ENCODE measurements around the gene SALL3. TPM values are rescaled to one million over a fixed set of nuclear protein-coding genes. Genes with fewer than 3 reads are reported as not detected.

Gene SALL3
- total RNA-seq, 1 donor from 2014 or later = 7.7 TPM

DNA sequence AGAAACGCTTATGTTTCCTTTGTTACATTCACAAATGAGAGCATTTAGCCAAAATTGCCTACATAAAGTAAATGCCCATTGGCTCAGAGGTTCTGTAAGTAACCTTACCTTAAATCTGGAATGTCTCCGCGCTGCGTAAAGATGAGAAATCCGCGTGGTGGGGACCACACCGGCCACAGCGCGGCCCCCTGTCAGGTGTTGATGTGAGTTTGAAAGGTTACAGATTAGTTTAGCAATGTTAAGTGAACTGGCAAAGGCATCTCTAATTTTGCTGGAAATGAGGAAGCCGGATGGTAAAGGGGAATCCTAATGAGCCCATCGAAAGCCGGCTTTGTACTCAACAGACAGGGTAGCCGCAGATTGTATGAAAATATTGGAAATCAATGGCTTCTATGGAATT is 11.8 kb downstream of the SALL3 start:
- Mint-ChIP-seq H3K27me3 (ENCODE audit: low read depth, unreplicated experiment) (no peaks in the 10 kb centered on the region), H3K36me3 (ENCODE audit: low read depth, unreplicated experiment) (no peaks in the 10 kb centered on the region), H3K4me3 (ENCODE audit: unreplicated experiment) (peak overlapping the region; percentile 83), H3K9me3 (ENCODE audit: unreplicated experiment) (no peaks in the 10 kb centered on the region), H3K27ac (ENCODE audit: unreplicated experiment) (peak overlapping the region; percentile 13), H3K4me1 (ENCODE audit: low read depth, unreplicated experiment) (peaks cover 12% of the 10 kb centered on the region)
- Histone ChIP-seq H3K9ac (ENCODE audit: low read length) (no peak overlapping the region), H3K27ac (ENCODE audit: low read depth, low read length) (no peak overlapping the region), H3K4me3 (ENCODE audit: insufficient read depth, low read depth, low read length) (no peak overlapping the region), H3K4me1 (ENCODE audit: insufficient read depth, low read length) (peaks cover under 1% of the 10 kb centered on the region), H3K4me2 (ENCODE audit: low read length) (no peak overlapping the region), H3K79me2 (ENCODE audit: insufficient read depth, low read length) (peaks cover 11% of the 10 kb centered on the region), H3K27me3 (ENCODE audit: insufficient read depth, low read length) (peaks cover 2% of the 10 kb centered on the region), H3K9me3 (ENCODE audit: insufficient read depth, low read depth, low read length) (no peaks in the 10 kb centered on the region), H2AFZ (ENCODE audit: low read depth, low read length) (no peak overlapping the region), H3K36me3 (ENCODE audit: insufficient read depth, low read length) (no peaks in the 10 kb centered on the region), H4K20me1 (ENCODE audit: insufficient read depth, low read length) (no peaks in the 10 kb centered on the region)
- DNase-seq (ENCODE audit: low read depth) (no peak), FAIRE-seq (no peak)
- TF ChIP-seq EZH2 (IDR thresholded peaks at IDR 0.05; ENCODE audit: insufficient read depth, low read length) (no peak), CTCF (IDR thresholded peaks at IDR 0.05; ENCODE audit: insufficient read depth, low read depth, low read length) (no peak)

- Histone ChIP-seq H3K27me3 (ENCODE audit: insufficient read depth, low read length) (peaks cover 2% of the 10 kb centered on the region), H4K20me1 (ENCODE audit: insufficient read depth, low read length) (no peaks in the 10 kb centered on the region), H3K9me3 (ENCODE audit: insufficient read depth, low read depth, low read length) (no peaks in the 10 kb centered on the region), H3K36me3 (ENCODE audit: insufficient read depth, low read length) (no peaks in the 10 kb centered on the region), H3K79me2 (ENCODE audit: insufficient read depth, low read length) (peaks cover 10% of the 10 kb centered on the region), H3K9ac (ENCODE audit: low read length) (no peak overlapping the region), H3K4me2 (ENCODE audit: low read length) (no peak overlapping the region), H3K4me1 (ENCODE audit: insufficient read depth, low read length) (no peaks in the 10 kb centered on the region), H3K27ac (ENCODE audit: low read depth, low read length) (no peak overlapping the region), H2AFZ (ENCODE audit: low read depth, low read length) (no peak overlapping the region), H3K4me3 (ENCODE audit: insufficient read depth, low read depth, low read length) (no peak overlapping the region)
- FAIRE-seq = no peak
- no peaks in the 10 kb centered on the region for H3K27me3 Mint-ChIP-seq (ENCODE audit: low read depth, unreplicated experiment)
- peak overlapping the region; percentile 83 for H3K4me3 Mint-ChIP-seq (ENCODE audit: unreplicated experiment)
- H3K4me1 Mint-ChIP-seq (ENCODE audit: low read depth, unreplicated experiment) = peaks cover 12% of the 10 kb centered on the region
- DNase-seq (ENCODE audit: low read depth) = no peak
- TF ChIP-seq EZH2 (IDR thresholded peaks at IDR 0.05; ENCODE audit: insufficient read depth, low read length) = no peak
- TF ChIP-seq CTCF (IDR thresholded peaks at IDR 0.05; ENCODE audit: insufficient read depth, low read depth, low read length) = no peak
- H3K27ac Mint-ChIP-seq (ENCODE audit: unreplicated experiment) = peak overlapping the region; percentile 13
- no peaks in the 10 kb centered on the region for H3K9me3 Mint-ChIP-seq (ENCODE audit: unreplicated experiment)
- no peaks in the 10 kb centered on the region for H3K36me3 Mint-ChIP-seq (ENCODE audit: low read depth, unreplicated experiment)
Measured at GRCh38 chr18:78992041-78993011, 12.7 kb downstream of the SALL3 start.

Data from astrocyte (in vitro differentiated cells and primary cell).